DMS79 (cell line): ENCODE data around the gene ETFB.

Experiments
- DNase-seq: peaks from one replicate; lab custom pipeline; 2025; lab: John Stamatoyannopoulos, UW

ETFB gene

GRCh38 chr19:51372649-51373504, 6.7 kb upstream of the ETFB start, which contains the start of gene NKG7:
Gene NKG7, minus strand, starts transcription at chr19:51372654. Its CDS starts 119 bp downstream, at chr19:51372535.
- no peak for DNase-seq

GRCh38 chr19:51372021-51372648, 5.9 kb upstream of the ETFB start:
- DNase-seq: no peak

GRCh38 chr19:51371186-51371690, 5.0 kb upstream of the ETFB start:
- no peak for DNase-seq

GRCh38 chr19:51370230-51370629, 4.0 kb upstream of the ETFB start:
- no peak for DNase-seq

- DNase-seq: no peak
These were observed 2.4 kb upstream of the ETFB start, which contains the start of gene CLDND2 for GRCh38 chr19:51368366-51369282. Gene CLDND2, minus strand, starts transcription at chr19:51369003. Its CDS starts 426 bp downstream, at chr19:51368577.

- peak; percentile 87 for DNase-seq
These were observed 1.6 kb upstream of the ETFB start for GRCh38 chr19:51367565-51368365.

- DNase-seq: no peak
These were observed 1.0 kb upstream of the ETFB start for GRCh38 chr19:51367255-51367564.

- DNase-seq: peak; percentile 95
These were observed 434 bp upstream of the ETFB start for GRCh38 chr19:51366389-51367254.

- DNase-seq: no peak
These were observed 800 bp downstream of the ETFB start for GRCh38 chr19:51365211-51365964.

GRCh38 chr19:51364200-51365106, 1.7 kb downstream of the ETFB start:
- DNase-seq: no peak

- DNase-seq: no peak
These were observed 4.9 kb downstream of the ETFB start for GRCh38 chr19:51361239-51361638.

GRCh38 chr19:51359294-51359693, 6.9 kb downstream of the ETFB start:
- DNase-seq: no peak

- no peak for DNase-seq
These were observed 8.2 kb downstream of the ETFB start for GRCh38 chr19:51357952-51358351.

- DNase-seq: no peak
These were observed 9.9 kb downstream of the ETFB start for GRCh38 chr19:51356159-51356801.

- no peak for DNase-seq
These were observed 11.4 kb downstream of the ETFB start for GRCh38 chr19:51354742-51355148.

- peak; percentile 12 for DNase-seq
These were observed 12.0 kb downstream of the ETFB start for GRCh38 chr19:51354103-51354741.

- no peak for DNase-seq
These were observed 13.3 kb downstream of the ETFB start for GRCh38 chr19:51352783-51353360.
